ENCODE data around the gene TOR1AIP2. TPM values are rescaled to one million over a fixed set of nuclear protein-coding genes. Genes with fewer than 3 reads are reported as not detected.

Gene TOR1AIP2
- total and polyA plus RNA-seq, 2 of the 13 experiments (the other 11 are each of a cell fraction or from before 2014, with no cell fraction given): 35.2 to 65.8 TPM

DNA sequence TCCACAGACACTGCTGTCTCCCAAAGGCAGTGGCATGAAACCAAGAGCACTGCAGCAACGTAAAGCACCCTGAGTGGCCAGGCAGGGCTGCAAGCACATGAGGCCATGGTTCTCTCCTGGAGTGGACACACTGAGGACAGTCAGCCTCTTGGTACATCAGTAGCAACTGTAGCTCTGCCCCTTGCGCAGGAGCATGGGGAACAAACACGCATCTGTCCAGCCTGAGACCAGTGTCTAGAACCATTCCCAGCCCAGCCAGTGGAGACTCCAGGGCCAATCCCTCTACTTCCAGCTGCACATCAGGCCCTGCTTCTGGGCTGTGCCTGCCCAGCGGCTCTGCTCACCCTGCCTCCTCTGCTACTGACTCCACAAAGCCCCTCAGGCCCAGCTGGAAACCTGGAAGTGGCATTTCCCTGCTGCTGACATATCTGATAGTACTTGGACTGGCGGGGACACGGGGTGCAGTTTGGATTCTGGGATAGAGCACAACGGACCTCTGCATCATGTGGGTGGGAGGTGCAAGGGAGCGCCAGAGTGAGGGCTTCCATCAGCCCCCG lies 49.0 kb downstream of the TOR1AIP2 start:
- ATAC-seq (peak; percentile 22; the same call in 1 of the 3 replicates), FAIRE-seq (no peak)

More for the DNA sequence above, 49.0 kb downstream of the TOR1AIP2 start:
- in situ Hi-C loops (cut with HindIII; ENCODE audit: extremely low pct_ligation_motif_present, low pct_unique_long_range_greater_than_20kb): no loop called here
- BruUV-seq (replicated peaks): no TSS peak
- POLR2A ChIA-PET: no interaction called here
- no peak for DNase-seq (ENCODE audit: low spot score)
- no peak for TF ChIP-seq KMT2A (CRISPR knock-in tag; IDR thresholded peaks at IDR 0.05)
- TF ChIP-seq, protein P1, sequence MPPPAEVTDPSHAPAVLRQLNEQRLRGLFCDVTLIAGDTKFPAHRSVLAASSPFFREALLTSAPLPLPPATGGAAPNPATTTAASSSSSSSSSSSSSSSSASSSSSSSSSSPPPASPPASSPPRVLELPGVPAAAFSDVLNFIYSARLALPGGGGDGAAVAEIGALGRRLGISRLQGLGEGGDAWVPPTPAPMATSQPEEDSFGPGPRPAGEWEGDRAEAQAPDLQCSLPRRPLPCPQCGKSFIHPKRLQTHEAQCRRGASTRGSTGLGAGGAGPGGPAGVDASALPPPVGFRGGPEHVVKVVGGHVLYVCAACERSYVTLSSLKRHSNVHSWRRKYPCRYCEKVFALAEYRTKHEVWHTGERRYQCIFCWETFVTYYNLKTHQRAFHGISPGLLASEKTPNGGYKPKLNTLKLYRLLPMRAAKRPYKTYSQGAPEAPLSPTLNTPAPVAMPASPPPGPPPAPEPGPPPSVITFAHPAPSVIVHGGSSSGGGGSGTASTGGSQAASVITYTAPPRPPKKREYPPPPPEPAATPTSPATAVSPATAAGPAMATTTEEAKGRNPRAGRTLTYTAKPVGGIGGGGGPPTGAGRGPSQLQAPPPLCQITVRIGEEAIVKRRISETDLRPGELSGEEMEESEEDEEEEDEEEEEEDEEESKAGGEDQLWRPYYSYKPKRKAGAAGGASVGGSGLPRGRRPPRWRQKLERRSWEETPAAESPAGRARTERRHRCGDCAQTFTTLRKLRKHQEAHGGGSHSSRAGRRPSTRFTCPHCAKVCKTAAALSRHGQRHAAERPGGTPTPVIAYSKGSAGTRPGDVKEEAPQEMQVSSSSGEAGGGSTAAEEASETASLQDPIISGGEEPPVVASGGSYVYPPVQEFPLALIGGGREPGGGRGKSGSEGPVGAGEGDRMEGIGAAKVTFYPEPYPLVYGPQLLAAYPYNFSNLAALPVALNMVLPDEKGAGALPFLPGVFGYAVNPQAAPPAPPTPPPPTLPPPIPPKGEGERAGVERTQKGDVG (CRISPR knock-in tag; IDR thresholded peaks at IDR 0.05; ENCODE audit: borderline replicate concordance): no peak
- no peak for TF ChIP-seq GATA4 (IDR thresholded peaks at IDR 0.05; ENCODE audit: borderline replicate concordance, low read depth)
- no peak for TF ChIP-seq PHF21A (CRISPR knock-in tag; IDR thresholded peaks at IDR 0.05)
- TF ChIP-seq CEBPB (IDR thresholded peaks at IDR 0.05; ENCODE audit: borderline replicate concordance, low read depth, low read length): no peak
- TF ChIP-seq MTF2 (CRISPR knock-in tag; IDR thresholded peaks at IDR 0.05; ENCODE audit: borderline replicate concordance): no peak
- no peak for TF ChIP-seq ZC3H4 (CRISPR knock-in tag; IDR thresholded peaks at IDR 0.05; ENCODE audit: borderline replicate concordance)
- TF ChIP-seq POGZ (CRISPR knock-in tag; IDR thresholded peaks at IDR 0.05): no peak
- TF ChIP-seq ZNF530 (CRISPR knock-in tag; IDR thresholded peaks at IDR 0.05; ENCODE audit: low read depth): no peak
- TF ChIP-seq, protein P2, sequence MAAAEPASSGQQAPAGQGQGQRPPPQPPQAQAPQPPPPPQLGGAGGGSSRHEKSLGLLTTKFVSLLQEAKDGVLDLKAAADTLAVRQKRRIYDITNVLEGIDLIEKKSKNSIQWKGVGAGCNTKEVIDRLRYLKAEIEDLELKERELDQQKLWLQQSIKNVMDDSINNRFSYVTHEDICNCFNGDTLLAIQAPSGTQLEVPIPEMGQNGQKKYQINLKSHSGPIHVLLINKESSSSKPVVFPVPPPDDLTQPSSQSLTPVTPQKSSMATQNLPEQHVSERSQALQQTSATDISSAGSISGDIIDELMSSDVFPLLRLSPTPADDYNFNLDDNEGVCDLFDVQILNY (CRISPR knock-in tag; conservative IDR thresholded peaks at IDR 0.05): no peak
- TF ChIP-seq RFX1 (IDR thresholded peaks at IDR 0.05): no peak
- TF ChIP-seq, protein P3, sequence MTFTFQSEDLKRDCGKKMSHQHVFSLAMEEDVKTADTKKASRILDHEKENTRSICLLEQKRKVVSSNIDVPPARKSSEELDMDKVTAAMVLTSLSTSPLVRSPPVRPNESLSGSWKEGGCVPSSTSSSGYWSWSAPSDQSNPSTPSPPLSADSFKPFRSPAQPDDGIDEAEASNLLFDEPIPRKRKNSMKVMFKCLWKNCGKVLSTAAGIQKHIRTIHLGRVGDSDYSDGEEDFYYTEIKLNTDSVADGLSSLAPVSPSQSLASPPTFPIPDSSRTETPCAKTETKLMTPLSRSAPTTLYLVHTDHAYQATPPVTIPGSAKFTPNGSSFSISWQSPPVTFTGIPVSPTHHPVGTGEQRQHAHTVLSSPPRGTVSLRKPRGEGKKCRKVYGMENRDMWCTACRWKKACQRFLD (CRISPR knock-in tag; IDR thresholded peaks at IDR 0.05; ENCODE audit: borderline replicate concordance): no peak
- no peak for TF ChIP-seq HOXA9 (CRISPR knock-in tag; IDR thresholded peaks at IDR 0.05; ENCODE audit: borderline replicate concordance)
- no peak for TF ChIP-seq ZSCAN31 (CRISPR knock-in tag; IDR thresholded peaks at IDR 0.05; ENCODE audit: low read depth)
- TF ChIP-seq POLR2AphosphoS2 (IDR thresholded peaks at IDR 0.05; ENCODE audit: low read depth, low read length): no peak
- Histone ChIP-seq H3K36me3 (replicated peaks in 1 of 2; ENCODE audit: control insufficient read depth in 1 of 2, insufficient read depth in 2 of 2, low read length in 2 of 2) (no peaks in the 10 kb centered on the region), H3K9ac (ENCODE audit: insufficient read depth, low read depth, low read length) (no peak overlapping the region), H4K20me1 (ENCODE audit: insufficient read depth, low read length) (no peaks in the 10 kb centered on the region), H3K27me3 (ENCODE audit: control insufficient read depth in 1 of 2, insufficient read depth in 2 of 2, low read length in 2 of 2) (peaks cover 1 to 38% of the 10 kb centered on the region in 2 experiments; a peak in 3 of 5 replicates), H3K4me2 (ENCODE audit: low read depth, low read length) (no peak overlapping the region), H3K79me2 (ENCODE audit: insufficient read depth, low read length) (no peaks in the 10 kb centered on the region), H3K27ac (ENCODE audit: extremely low read length, insufficient read depth, low read length) (no peak overlapping the region), H3K4me1 (ENCODE audit: insufficient read depth, low read length) (peaks cover 9% of the 10 kb centered on the region; the same call in 1 of the 2 replicates), H3K4me3 (replicated peaks in 1 of 3; ENCODE audit: insufficient read depth in 1 of 3, low read depth in 2 of 3, low read length in 3 of 3) (no peak overlapping the region), H3K9me3 (ENCODE audit: low read length) (no peaks in the 10 kb centered on the region), H2AFZ (ENCODE audit: low read length) (no peak overlapping the region)
- CTCF ChIA-PET (ENCODE audit: low intra/inter-chr PET ratio, low total read pairs): no interaction called here
- intact Hi-C loops (cut with micrococcal nuclease; ENCODE audit: unreplicated experiment): no loop called here
- WGBS (ENCODE audit: low lambda C conversion rate): 22% methylated on average over 3 of the region's 9 CpGs

Data from HepG2 (cell line).